ENCODE measurements around the gene ARMC12. TPM values are rescaled to one million over a fixed set of nuclear protein-coding genes. Genes with fewer than 3 reads are reported as not detected.

ARMC12 gene
- total and polyA plus RNA-seq, 2 of the 4 experiments (the other 2 are of a cell fraction) = 0.18 to 0.74 TPM

- H3K36me3 ChIP-seq (ENCODE audit: control insufficient read depth, insufficient read depth, low read length) = no peaks in the 10 kb centered on the region
- dilution Hi-C loops (cut with HindIII; ENCODE audit: low sequenced_read_pairs, unreplicated experiment) = no loop called here
- no peak for DNase-seq
These were observed 50.7 kb downstream of the ARMC12 start for GRCh38 chr6:35787266-35788218.

More at GRCh38 chr6:35787266-35788218, 50.7 kb downstream of the ARMC12 start:
- Histone ChIP-seq H3K27me3 (ENCODE audit: control insufficient read depth, insufficient read depth, low read length) (peaks cover 55% of the 10 kb centered on the region), H3K18ac (ENCODE audit: low read depth, low read length) (no peak overlapping the region), H3K56ac (ENCODE audit: extremely low read depth, insufficient read depth, low read length) (no peak overlapping the region), H3K4me3 (ENCODE audit: insufficient read depth, low read depth, low read length) (no peak overlapping the region), H2BK20ac (ENCODE audit: low read depth, low read length) (no peak overlapping the region), H3K4ac (ENCODE audit: low read depth, low read length) (no peak overlapping the region), H2BK5ac (ENCODE audit: low read depth, low read length, poor library complexity, severe bottlenecking) (no peak overlapping the region), H2AFZ (replicated peaks; ENCODE audit: low read length, poor library complexity) (no peak overlapping the region), H4K91ac (ENCODE audit: insufficient read depth, low read depth, low read length) (no peak overlapping the region), H3K4me2 (ENCODE audit: low read depth, low read length) (no peak overlapping the region), H3K23ac (ENCODE audit: low read depth, low read length) (no peak overlapping the region), H3K27ac (ENCODE audit: insufficient read depth, low read length) (no peak overlapping the region), H4K8ac (ENCODE audit: low read depth in 2 of 2, low read length in 2 of 2) (no peak overlapping the region), H4K5ac (ENCODE audit: low read depth, low read length) (no peak overlapping the region), H2AK9ac (replicated peaks; ENCODE audit: low read depth, low read length, poor library complexity) (no peak overlapping the region), H2BK15ac (ENCODE audit: low read depth, low read length) (no peak overlapping the region), H3K4me1 (ENCODE audit: control insufficient read depth, insufficient read depth, low read length) (no peaks in the 10 kb centered on the region), H2BK120ac (ENCODE audit: low read depth, low read length) (no peak overlapping the region), H3K9ac (ENCODE audit: low read depth, low read length) (no peak overlapping the region), H3K9me1 (ENCODE audit: insufficient read depth, low read length) (no peaks in the 10 kb centered on the region), H3K9me3 (ENCODE audit: control insufficient read depth, insufficient read depth, low read length) (peaks cover 2% of the 10 kb centered on the region; the same call in 1 of the 2 replicates), H4K20me1 (ENCODE audit: insufficient read depth, low read length) (no peaks in the 10 kb centered on the region), H2AK5ac (ENCODE audit: low read depth, low read length) (no peak overlapping the region), H3K14ac (replicated peaks; ENCODE audit: low read depth, low read length) (no peak overlapping the region), H3K79me1 (ENCODE audit: low read depth in 1 of 2, low read length in 2 of 2) (no peaks in the 10 kb centered on the region)
- in situ Hi-C loops (cut with MboI; ENCODE audit: low sequenced_read_pairs) (no loop called here), intact Hi-C loops (cut with micrococcal nuclease) (loop anchor here (1.0 kb wide), 1 partner anchor 11 kb away; no protein-coding TSS in a partner anchor)
- no TSS peak for BruUV-seq (replicated peaks)
- CTCF ChIA-PET = interaction anchor here (1.9 kb wide), 1 partner anchor 9 kb away, joined by 7 read pairs; the partner anchor contains the start of gene CLPS
- TF ChIP-seq RCOR1 (IDR thresholded peaks at IDR 0.05; ENCODE audit: insufficient replicate concordance, low read length) = no peak
- no peak for TF ChIP-seq MAFK (IDR thresholded peaks at IDR 0.05; ENCODE audit: low read depth, low read length)
- no peak for TF ChIP-seq ELK1 (IDR thresholded peaks at IDR 0.05; ENCODE audit: borderline replicate concordance, low read depth, low read length)
- no peak for TF ChIP-seq CHD1 (IDR thresholded peaks at IDR 0.05; ENCODE audit: low read depth, low read length)
- no peak for TF ChIP-seq MAZ (IDR thresholded peaks at IDR 0.05; ENCODE audit: borderline replicate concordance, low read depth, low read length)
- no peak for TF ChIP-seq FOS (IDR thresholded peaks at IDR 0.05; ENCODE audit: low read depth, low read length)
- TF ChIP-seq CEBPB (IDR thresholded peaks at IDR 0.05; ENCODE audit: low read depth, low read length) = no peak
- TF ChIP-seq MXI1 (IDR thresholded peaks at IDR 0.05; ENCODE audit: borderline replicate concordance, low read depth, low read length) = no peak
- no peak for TF ChIP-seq CTCF (conservative IDR thresholded peaks at IDR 0.05; ENCODE audit: low read depth, low read length)
- no peak for TF ChIP-seq SMC3 (IDR thresholded peaks at IDR 0.05; ENCODE audit: low read depth, low read length)
- TF ChIP-seq USF2 (IDR thresholded peaks at IDR 0.05; ENCODE audit: low read depth, low read length) = no peak
- no peak for TF ChIP-seq BHLHE40 (IDR thresholded peaks at IDR 0.05; ENCODE audit: low read depth, low read length)
- TF ChIP-seq POLR2A (IDR thresholded peaks at IDR 0.05; ENCODE audit: low read depth, low read length) = no peak
- TF ChIP-seq NFE2L2 (IDR thresholded peaks at IDR 0.05; ENCODE audit: low read depth, low read length) = no peak
- WGBS, 2 experiments (ENCODE audit: extremely low coverage in 2 of 2, insufficient read length in 1 of 2) = 75% methylated on average over 10 of the region's 13 CpGs; no CpG with 5 or more reads in 1 of the 2 experiments
- ATAC-seq (ENCODE audit: low read depth) = no peak
- POLR2A ChIA-PET (ENCODE audit: unreplicated experiment) = no interaction called here
